22Rv1 (cell line): ENCODE data around the gene ZNF423.
"Not testable (repeated sequence)": the region's sequence is repeated elsewhere in the genome, so short reads cannot be mapped to it uniquely, and the experiment has no call there.

Source experiments
- H3K27ac ChIP-seq: fragments of 450-650 bp; 2 replicates; pipeline ENCODE4 v1.5.1; 2017
- CTCF ChIP-seq: fragments of 450-650 bp; IDR thresholded peaks from 2 replicates; pipeline ENCODE4 v1.5.1; 2017; ENCODE audit warnings: mild to moderate bottlenecking
- ZFX ChIP-seq: fragments of 450-650 bp; IDR thresholded peaks from 2 replicates; pipeline ENCODE4 v1.6.1; 2017; ENCODE audit warnings: antibody characterized with exemption, borderline replicate concordance

Gene ZNF423

DNA sequence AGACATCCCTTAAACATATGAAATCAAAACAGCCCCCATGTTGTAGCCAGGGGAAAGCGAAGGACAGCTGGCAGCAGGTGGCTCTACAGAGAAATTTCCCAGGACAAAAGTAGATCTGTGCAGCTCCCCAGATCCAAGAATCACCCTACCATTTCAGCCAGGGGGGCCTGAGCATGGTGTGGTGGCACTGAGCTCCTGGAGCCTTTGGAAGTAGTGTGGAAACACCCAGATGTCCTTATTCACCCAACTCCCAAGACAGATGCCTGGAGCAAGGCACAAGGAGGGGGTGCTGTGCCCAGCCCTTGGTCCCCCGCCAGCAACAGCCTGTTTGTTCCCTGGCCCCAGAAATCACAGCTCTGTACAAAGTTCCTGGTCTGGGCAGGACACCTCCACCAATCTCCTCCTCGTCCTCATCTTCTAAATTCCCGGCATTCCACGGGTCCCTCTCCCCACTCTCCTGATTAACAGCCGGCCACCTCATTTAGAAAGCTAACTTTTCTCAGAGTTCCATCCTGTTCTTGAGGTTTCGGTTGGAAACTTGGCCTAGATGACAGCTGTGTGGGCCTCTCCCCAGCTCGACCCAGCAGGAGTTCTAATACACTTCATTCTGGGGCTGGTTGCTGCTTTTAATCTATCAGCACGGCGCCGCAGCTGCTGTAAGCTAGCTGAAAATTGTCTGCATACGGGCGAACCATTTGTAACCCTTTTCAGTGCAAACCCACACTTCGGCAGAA, 291.2 kb downstream of the ZNF423 start:
- H3K27ac ChIP-seq = no peak overlapping the region
- TF ChIP-seq CTCF (no peak), ZFX (no peak)

DNA sequence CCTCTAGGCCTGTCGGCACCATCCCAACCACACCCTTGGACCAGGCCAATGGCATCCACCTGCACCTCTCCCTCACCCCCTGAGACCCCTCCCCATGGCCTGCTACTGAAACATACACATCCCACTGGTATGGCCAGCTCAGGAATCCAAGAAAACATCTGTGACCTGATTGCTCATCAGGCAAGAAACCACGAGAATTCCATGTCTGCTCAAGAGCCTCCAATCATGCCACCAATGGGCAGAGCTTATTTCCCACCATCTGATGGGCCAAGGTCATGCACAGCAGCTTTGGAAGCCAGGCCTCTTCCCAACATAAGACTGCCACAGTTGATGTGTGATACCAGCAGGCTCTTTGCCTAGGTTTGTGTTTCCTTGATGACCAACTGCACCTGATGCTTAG, 292.2 kb downstream of the ZNF423 start:
- TF ChIP-seq ZFX (no peak), CTCF (no peak)
- H3K27ac ChIP-seq = no peak overlapping the region

GRCh38 chr16:49562894-49563293, 293.0 kb downstream of the ZNF423 start:
- not testable (repeated sequence) for H3K27ac ChIP-seq

GRCh38 chr16:49562228-49562627, 293.7 kb downstream of the ZNF423 start:
- no peak overlapping the region for H3K27ac ChIP-seq
- TF ChIP-seq ZFX (no peak), CTCF (no peak)

- TF ChIP-seq ZFX = no peak
- TF ChIP-seq CTCF = no peak
- H3K27ac ChIP-seq = no peak overlapping the region
Observed at GRCh38 chr16:49560004-49560830, 295.7 kb downstream of the ZNF423 start.

GRCh38 chr16:49559242-49559641, 296.7 kb downstream of the ZNF423 start:
- H3K27ac ChIP-seq = no peak overlapping the region
- no peak for TF ChIP-seq CTCF
- no peak for TF ChIP-seq ZFX

DNA sequence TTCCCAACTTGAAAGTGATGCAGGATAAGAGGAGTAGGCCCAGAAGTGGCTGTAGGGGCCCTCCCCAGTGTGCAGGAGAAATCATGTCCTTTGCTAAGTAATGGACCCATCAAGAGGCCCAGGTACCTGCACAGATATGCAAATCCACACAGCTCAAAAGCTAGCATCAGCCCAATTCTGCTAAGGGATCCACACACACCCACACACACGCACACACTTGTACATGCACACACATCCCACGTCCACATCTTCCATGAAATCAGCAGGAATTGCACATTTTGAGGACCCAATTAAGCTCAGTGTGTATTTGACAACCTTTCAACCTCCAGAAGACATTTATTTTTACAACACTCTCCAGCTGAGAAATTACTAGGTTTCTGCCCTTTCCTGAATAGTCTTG, 297.5 kb downstream of the ZNF423 start:
- TF ChIP-seq CTCF (no peak), ZFX (no peak)
- no peak overlapping the region for H3K27ac ChIP-seq
